Suprapubic skin (tissue), 4 donors: ENCODE data around the gene PTPN1.

Experiments
- CTCF ChIP-seq, 2 donors: fragments of 200-600 bp in 1 of 2; fragments of 450-650 bp in 1 of 2; sonication (generic) in 1 of 2; IDR thresholded peaks; one replicate each; pipeline ENCODE4 v1.5.1; 2016 to 2019; ENCODE audit warnings: antibody characterized with exemption in 2 of 2, mild to moderate bottlenecking in 1 of 2, moderate library complexity in 1 of 2
- EP300 ChIP-seq: sonication (generic); formaldehyde crosslinking; IDR thresholded peaks from one replicate; pipeline ENCODE4 v1.6.1; 2017; ENCODE audit warnings: antibody characterized with exemption
- POLR2A ChIP-seq, 2 donors: fragments of 450-650 bp; IDR thresholded peaks; one replicate each; pipeline ENCODE4 v1.6.1; 2017; ENCODE audit warnings: antibody characterized with exemption in 2 of 2, mild to moderate bottlenecking in 2 of 2, moderate library complexity in 2 of 2
- POLR2AphosphoS5 ChIP-seq, 3 donors: sonication (generic); formaldehyde crosslinking; IDR thresholded peaks; one replicate each; pipeline ENCODE4 v1.6.1; 2017; ENCODE audit warnings: antibody characterized with exemption in 3 of 3

GRCh38 chr20:50630578-50631263 lies 120.5 kb downstream of the PTPN1 start:
- no peak for TF ChIP-seq POLR2A (IDR thresholded peaks at IDR 0.05)
- no peak for TF ChIP-seq POLR2AphosphoS5 (IDR thresholded peaks at IDR 0.05)
- TF ChIP-seq CTCF (IDR thresholded peaks at IDR 0.05) = no peak
- no peak for TF ChIP-seq EP300
